OCI-LY1 (cell line): Measurements from ENCODE around the gene SMYD3.

Experiments used
- CTCF ChIP-seq: fragments of 200-600 bp; sonication (generic), shearing (Covaris generic); IDR thresholded peaks from 2 replicates; pipeline ENCODE4 v1.5.1; 2017; ENCODE audit warnings: mild to moderate bottlenecking, antibody characterized with exemption, low read length, moderate library complexity, mixed read lengths
- EZH2 ChIP-seq: fragments of 200-600 bp; sonication (generic), shearing (Covaris generic); IDR thresholded peaks from 2 replicates; pipeline ENCODE4 v1.8.0; 2017; ENCODE audit warnings: borderline replicate concordance, mixed run types, mild to moderate bottlenecking, antibody characterized with exemption, low read length, moderate library complexity, mixed read lengths

- TF ChIP-seq CTCF: no peak
- no peak for TF ChIP-seq EZH2
Measured at GRCh38 chr1:246142320-246142893, 364.7 kb downstream of the SMYD3 start.
